ENCODE data around the gene KRT2.

DNA sequence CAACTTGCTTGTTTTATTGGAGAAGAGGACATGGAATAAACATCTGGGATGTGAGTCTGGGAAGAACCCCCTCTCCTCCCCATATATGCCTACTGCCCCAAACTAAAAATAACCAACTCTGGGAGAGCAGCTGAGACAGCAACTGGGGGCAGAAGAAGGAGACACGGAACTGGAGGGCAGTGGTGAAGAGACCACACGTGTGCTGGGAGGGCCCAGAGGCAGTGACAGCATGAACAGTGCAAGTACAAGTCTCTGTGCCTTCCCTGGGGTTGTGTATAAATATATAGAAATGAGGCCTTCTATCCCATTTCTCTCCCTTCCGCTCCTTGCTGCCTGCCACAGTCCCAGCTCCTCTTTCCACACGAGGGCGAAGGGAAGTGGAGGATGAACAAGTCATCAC, 29.7 kb downstream of the KRT2 start:
- TF ChIP-seq, protein P1, sequence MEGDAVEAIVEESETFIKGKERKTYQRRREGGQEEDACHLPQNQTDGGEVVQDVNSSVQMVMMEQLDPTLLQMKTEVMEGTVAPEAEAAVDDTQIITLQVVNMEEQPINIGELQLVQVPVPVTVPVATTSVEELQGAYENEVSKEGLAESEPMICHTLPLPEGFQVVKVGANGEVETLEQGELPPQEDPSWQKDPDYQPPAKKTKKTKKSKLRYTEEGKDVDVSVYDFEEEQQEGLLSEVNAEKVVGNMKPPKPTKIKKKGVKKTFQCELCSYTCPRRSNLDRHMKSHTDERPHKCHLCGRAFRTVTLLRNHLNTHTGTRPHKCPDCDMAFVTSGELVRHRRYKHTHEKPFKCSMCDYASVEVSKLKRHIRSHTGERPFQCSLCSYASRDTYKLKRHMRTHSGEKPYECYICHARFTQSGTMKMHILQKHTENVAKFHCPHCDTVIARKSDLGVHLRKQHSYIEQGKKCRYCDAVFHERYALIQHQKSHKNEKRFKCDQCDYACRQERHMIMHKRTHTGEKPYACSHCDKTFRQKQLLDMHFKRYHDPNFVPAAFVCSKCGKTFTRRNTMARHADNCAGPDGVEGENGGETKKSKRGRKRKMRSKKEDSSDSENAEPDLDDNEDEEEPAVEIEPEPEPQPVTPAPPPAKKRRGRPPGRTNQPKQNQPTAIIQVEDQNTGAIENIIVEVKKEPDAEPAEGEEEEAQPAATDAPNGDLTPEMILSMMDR (IDR thresholded peaks at IDR 0.05): no peak
- no peak for TF ChIP-seq POLR2A (IDR thresholded peaks at IDR 0.05)

Data from Peyer's patch (tissue), 4 donors.